HFF-Myc (cell line): Measurements from ENCODE around the gene SPSB4.

Experiments used
- DNase-seq: peaks from one replicate; pipeline ENCODE4 v3.0.0-alpha.2; 2011; ENCODE audit warnings: low read depth; ENCODE audit errors: extremely low read depth
- H3K4me3 ChIP-seq: replicated peaks from 2 replicates; pipeline ENCODE4 v1.5.1; 2011; ENCODE audit warnings: low read depth, mild to moderate bottlenecking, control low read depth, low read length
- TF ChIP-seq, protein P1 (sequence below): IDR thresholded peaks from 2 replicates; pipeline ENCODE4 v1.5.1; 2012; ENCODE audit warnings: mild to moderate bottlenecking, low read depth, low read length, control low read depth; ENCODE audit errors: missing control alignments

SPSB4 gene

GRCh38 chr3:141087076-141087777, 36.1 kb downstream of the SPSB4 start:
- no peak overlapping the region for H3K4me3 ChIP-seq
- no peak for DNase-seq
- TF ChIP-seq, protein P1, sequence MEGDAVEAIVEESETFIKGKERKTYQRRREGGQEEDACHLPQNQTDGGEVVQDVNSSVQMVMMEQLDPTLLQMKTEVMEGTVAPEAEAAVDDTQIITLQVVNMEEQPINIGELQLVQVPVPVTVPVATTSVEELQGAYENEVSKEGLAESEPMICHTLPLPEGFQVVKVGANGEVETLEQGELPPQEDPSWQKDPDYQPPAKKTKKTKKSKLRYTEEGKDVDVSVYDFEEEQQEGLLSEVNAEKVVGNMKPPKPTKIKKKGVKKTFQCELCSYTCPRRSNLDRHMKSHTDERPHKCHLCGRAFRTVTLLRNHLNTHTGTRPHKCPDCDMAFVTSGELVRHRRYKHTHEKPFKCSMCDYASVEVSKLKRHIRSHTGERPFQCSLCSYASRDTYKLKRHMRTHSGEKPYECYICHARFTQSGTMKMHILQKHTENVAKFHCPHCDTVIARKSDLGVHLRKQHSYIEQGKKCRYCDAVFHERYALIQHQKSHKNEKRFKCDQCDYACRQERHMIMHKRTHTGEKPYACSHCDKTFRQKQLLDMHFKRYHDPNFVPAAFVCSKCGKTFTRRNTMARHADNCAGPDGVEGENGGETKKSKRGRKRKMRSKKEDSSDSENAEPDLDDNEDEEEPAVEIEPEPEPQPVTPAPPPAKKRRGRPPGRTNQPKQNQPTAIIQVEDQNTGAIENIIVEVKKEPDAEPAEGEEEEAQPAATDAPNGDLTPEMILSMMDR: no peak

- H3K4me3 ChIP-seq: no peak overlapping the region
- DNase-seq: no peak
- TF ChIP-seq, protein P1: no peak
Observed at GRCh38 chr3:141087778-141088130, 36.6 kb downstream of the SPSB4 start.

DNA sequence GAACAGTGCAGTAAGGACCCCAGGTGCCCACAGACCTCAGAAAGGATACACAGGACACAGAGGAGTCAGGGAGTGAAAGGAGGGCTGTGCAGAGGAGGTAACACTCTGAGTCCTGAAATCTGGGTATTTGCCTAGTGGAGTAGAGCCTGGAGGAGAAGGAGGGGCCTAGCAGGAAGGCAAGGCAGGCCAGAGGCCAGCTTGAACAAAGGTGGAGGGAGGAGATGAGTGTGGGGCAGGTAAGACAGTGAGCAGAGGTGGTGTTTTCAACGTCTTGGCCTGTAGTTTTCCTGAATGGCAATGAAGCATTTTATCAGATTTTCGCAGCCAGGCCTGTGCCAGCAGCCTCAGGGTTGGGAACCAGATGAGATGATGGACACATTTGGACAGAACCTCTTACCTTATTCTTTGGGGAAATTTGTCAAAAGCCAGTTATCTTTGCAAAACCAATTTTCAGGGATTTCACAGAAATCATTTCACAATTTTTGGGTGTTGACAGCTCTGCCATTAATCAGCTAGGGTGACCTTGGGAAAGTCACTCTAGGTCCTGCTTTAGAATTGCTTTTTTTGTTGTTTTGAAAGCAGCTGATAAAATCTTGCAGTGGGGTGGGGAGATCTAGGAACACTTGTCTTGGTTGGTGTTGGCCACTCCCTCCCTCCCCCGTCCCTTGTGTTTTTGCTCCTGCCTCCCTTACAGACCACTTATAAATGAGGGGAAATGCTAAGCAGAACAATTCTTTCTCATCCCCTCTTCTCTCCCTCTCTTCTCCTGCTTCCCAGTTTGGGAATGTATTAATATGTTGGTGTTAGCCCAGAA, 38.4 kb downstream of the SPSB4 start:
- TF ChIP-seq, protein P1: no peak
- no peak overlapping the region for H3K4me3 ChIP-seq
- DNase-seq: no peak

DNA sequence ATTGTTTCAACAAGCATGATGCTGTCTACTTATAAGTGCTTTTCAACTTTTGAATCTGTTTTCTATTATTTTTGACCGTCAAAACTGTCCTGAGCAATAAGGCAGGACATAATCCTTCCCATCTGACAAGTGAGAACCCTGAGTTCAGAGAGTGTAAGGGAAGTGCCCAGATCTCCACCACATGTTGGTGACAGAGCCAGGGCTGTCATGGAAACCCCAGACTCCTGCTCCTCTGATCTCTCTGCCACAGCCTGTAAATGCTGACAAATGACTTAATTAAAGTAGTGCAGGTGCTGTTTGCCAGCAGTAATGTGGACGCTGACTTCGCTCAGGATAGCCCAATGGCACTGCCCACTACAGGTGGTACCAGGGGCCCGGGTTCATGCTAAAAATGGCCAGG, 40.3 kb downstream of the SPSB4 start:
- no peak overlapping the region for H3K4me3 ChIP-seq
- TF ChIP-seq, protein P1: no peak
- no peak for DNase-seq

DNA sequence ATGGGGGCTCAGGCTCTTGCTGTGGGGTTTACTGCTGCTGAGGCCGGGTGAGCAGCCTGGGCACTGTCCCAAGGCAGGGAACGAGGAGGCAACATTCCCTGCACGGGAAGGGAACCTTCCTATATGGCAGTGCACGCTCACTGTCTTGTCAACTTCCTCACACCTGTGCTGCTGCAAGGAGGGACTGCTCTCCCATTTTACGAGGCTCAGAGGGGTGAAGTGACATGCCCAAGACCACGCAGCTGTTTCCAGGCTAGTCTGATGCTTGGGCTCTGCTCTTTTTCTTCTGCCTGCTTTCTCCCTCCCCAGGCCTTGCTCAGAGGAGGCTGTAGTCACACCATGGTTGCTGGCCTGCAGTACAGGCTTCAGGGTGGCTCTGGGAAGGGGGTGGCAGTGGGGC, 41.5 kb downstream of the SPSB4 start:
- H3K4me3 ChIP-seq: no peak overlapping the region
- DNase-seq: no peak
- TF ChIP-seq, protein P1: no peak

DNA sequence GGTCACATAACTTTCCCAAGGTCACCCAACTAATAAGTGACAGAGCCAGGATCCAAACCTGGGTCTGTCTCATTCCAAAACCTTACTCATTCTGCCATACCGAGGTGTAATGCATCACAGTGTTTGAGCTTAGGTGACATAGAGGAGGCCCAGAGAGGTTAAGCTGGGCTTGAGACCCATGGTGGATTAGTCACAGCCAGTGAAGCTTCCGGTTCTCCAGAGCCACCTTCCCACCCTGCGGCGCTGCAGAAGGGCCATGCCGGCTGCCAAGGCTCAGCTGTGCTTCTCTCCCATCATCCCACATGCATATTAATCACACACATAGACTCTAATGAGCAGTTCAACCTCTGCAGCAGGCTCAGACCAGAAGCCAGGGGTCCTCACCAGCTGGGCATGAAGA, 42.2 kb downstream of the SPSB4 start:
- no peak for DNase-seq
- TF ChIP-seq, protein P1: no peak
- no peak overlapping the region for H3K4me3 ChIP-seq
